SK-N-SH (cell line): Measurements from ENCODE around the gene ZDHHC24. TPM values are rescaled to one million over a fixed set of nuclear protein-coding genes. Genes with fewer than 3 reads are reported as not detected.

ENCODE experiments used
- CTCF ChIA-PET: fragments of 300-600, 350-600 bp; formaldehyde crosslinking; extraction: SDS; loops from one replicate; lab custom pipeline; 2021; lab: Yijun Ruan, JAX
- POLR2A ChIA-PET: fragments of 350-600 bp; sonication (Branson Sonifier 250); formaldehyde crosslinking; extraction: SDS; loops from one replicate; lab custom pipeline; 2020; ENCODE audit warnings: antibody characterized with exemption, inconsistent platforms; lab: Yijun Ruan, JAX
- DNase-seq: peaks from one replicate; pipeline ENCODE4 v3.0.0; 2012
- H2AFZ ChIP-seq: fragments of 200-600 bp; sonication (generic); 2 replicates; pipeline ENCODE4 v1.8.1; 2016; ENCODE audit warnings: antibody characterized with exemption, mild to moderate bottlenecking, low read depth
- H3F3A ChIP-seq: fragments of 200-600 bp; sonication (generic); replicated peaks from 2 replicates; pipeline ENCODE3; 2016; ENCODE audit warnings: antibody characterized with exemption, mild to moderate bottlenecking; ENCODE audit not compliant: insufficient read depth
- H3K27ac ChIP-seq, 2 experiments: fragments of 200-500 bp in 1 of 2; fragments of 200-600 bp in 1 of 2; sonication (Bioruptor generic) in 1 of 2; sonication (generic), shearing (Covaris generic) in 1 of 2; 2 replicates each; pipeline versions ENCODE4 v1.5.1 to v1.6.1; 2014 to 2016; ENCODE audit warnings: low read depth in 2 of 2, inconsistent platforms in 1 of 2, low read length in 1 of 2, mild to moderate bottlenecking in 1 of 2, mixed read lengths in 1 of 2
- H3K27me3 ChIP-seq: fragments of 200-600 bp; sonication (generic), shearing (Covaris generic); 2 replicates; pipeline ENCODE4 v1.6.1; 2016; ENCODE audit warnings: mixed run types; ENCODE audit not compliant: insufficient read depth
- H3K36me3 ChIP-seq, 2 experiments: fragments of 200-500 bp in 1 of 2; fragments of 200-600 bp in 1 of 2; sonication (Bioruptor generic) in 1 of 2; sonication (generic) in 1 of 2; replicated peaks in 1 of 2; 2 replicates each; pipeline versions ENCODE3 to v1.5.1; 2014 to 2016; ENCODE audit warnings: low read length in 1 of 2, mild to moderate bottlenecking in 1 of 2; ENCODE audit not compliant: insufficient read depth in 2 of 2, control insufficient read depth in 1 of 2
- H3K4me1 ChIP-seq, 2 experiments: fragments of 200-500 bp in 1 of 2; fragments of 200-600 bp in 1 of 2; sonication (Bioruptor generic) in 1 of 2; sonication (generic), shearing (Covaris generic) in 1 of 2; 2 replicates each; pipeline versions ENCODE4 v1.5.1 to v1.6.1; 2014 to 2016; ENCODE audit warnings: low read depth in 1 of 2, low read length in 1 of 2, mixed run types in 1 of 2; ENCODE audit not compliant: insufficient read depth in 2 of 2, control insufficient read depth in 1 of 2
- H3K4me2 ChIP-seq: fragments of 200-600 bp; sonication (generic), shearing (Covaris generic); 2 replicates; pipeline ENCODE4 v1.6.1; 2017; ENCODE audit warnings: mixed run types
- H3K4me3 ChIP-seq, 2 experiments: fragments of 200-500 bp in 1 of 2; fragments of 200-600 bp in 1 of 2; sonication (Bioruptor generic) in 1 of 2; sonication (generic), shearing (Covaris generic) in 1 of 2; 2 replicates each; pipeline versions ENCODE4 v1.5.1 to v1.8.1; 2014 to 2016; ENCODE audit warnings: low read depth in 2 of 2, inconsistent platforms in 1 of 2, low read length in 1 of 2, mild to moderate bottlenecking in 1 of 2, mixed read lengths in 1 of 2, moderate library complexity in 1 of 2
- H3K79me2 ChIP-seq: fragments of 200-600 bp; sonication (generic); 2 replicates; pipeline ENCODE4 v1.8.1; 2017; ENCODE audit warnings: mild to moderate bottlenecking; ENCODE audit not compliant: insufficient read depth
- H3K9ac ChIP-seq: fragments of 200-600 bp; sonication (generic); 2 replicates; pipeline ENCODE4 v1.6.1; 2017; ENCODE audit warnings: mixed run types
- H3K9me2 ChIP-seq: fragments of 200-600 bp; sonication (generic); 2 replicates; pipeline ENCODE4 v1.6.1; 2017; ENCODE audit warnings: mixed run types
- H3K9me3 ChIP-seq: fragments of 200-600 bp; sonication (generic); 2 replicates; pipeline ENCODE4 v1.6.1; 2017; ENCODE audit warnings: mixed run types, mild to moderate bottlenecking, moderate library complexity
- H4K20me1 ChIP-seq: fragments of 200-600 bp; sonication (generic); 2 replicates; pipeline ENCODE4 v1.6.1; 2017; ENCODE audit warnings: mild to moderate bottlenecking, mixed run types; ENCODE audit not compliant: insufficient read depth
- CTCF ChIP-seq: fragments of 200-600 bp; sonication (generic); IDR thresholded peaks from 2 replicates; pipeline ENCODE4 v1.6.1; 2017; ENCODE audit warnings: antibody characterized with exemption, mild to moderate bottlenecking, moderate library complexity
- ELF1 ChIP-seq: IDR thresholded peaks from 2 replicates; pipeline ENCODE4 v1.4.0; 2012
- EZH2phosphoT487 ChIP-seq: fragments of 200-600 bp; sonication (generic); IDR thresholded peaks from 2 replicates; pipeline ENCODE4 v1.6.1; 2017; ENCODE audit warnings: low read depth, mixed run types, mild to moderate bottlenecking, antibody characterized with exemption, moderate library complexity, borderline replicate concordance
- MEF2A ChIP-seq: IDR thresholded peaks from 2 replicates; pipeline ENCODE4 v1.4.0; 2012; ENCODE audit warnings: low read depth, borderline replicate concordance
- NRF1 ChIP-seq: IDR thresholded peaks from 2 replicates; pipeline ENCODE4 v1.6.1; 2012; ENCODE audit warnings: low read depth, mild to moderate bottlenecking, low read length
- RXRA ChIP-seq: IDR thresholded peaks from 2 replicates; pipeline ENCODE4 v1.4.0; 2012; ENCODE audit warnings: low read depth, mild to moderate bottlenecking, borderline replicate concordance
- SIN3A ChIP-seq: IDR thresholded peaks from 2 replicates; pipeline ENCODE4 v1.6.1; 2012; ENCODE audit warnings: low read depth, mild to moderate bottlenecking, low read length, moderate library complexity, borderline replicate concordance
- TEAD4 ChIP-seq: IDR thresholded peaks from 2 replicates; pipeline ENCODE4 v1.4.0; 2012; ENCODE audit warnings: mild to moderate bottlenecking, borderline replicate concordance; ENCODE audit not compliant: insufficient read depth
- USF1 ChIP-seq: IDR thresholded peaks from 2 replicates; pipeline ENCODE4 v1.4.0; 2012; ENCODE audit warnings: low read depth, borderline replicate concordance
- USF2 ChIP-seq: fragments of 150-350 bp; IDR thresholded peaks from 2 replicates; pipeline ENCODE4 v1.6.1; 2017; ENCODE audit warnings: antibody characterized with exemption, low read length, low read depth, borderline replicate concordance
- WGBS: methylation state at CpG from one replicate; pipeline ENCODE4 v1.1.6; 2017; ENCODE audit warnings: low lambda C conversion rate; 5-methylcytosine and 5-hydroxymethylcytosine counted together
- polyA plus RNA-seq, 3 experiments: library from polyadenylated mRNA; depleted of rRNA; stranded (reverse); fragments of >200 nt; gene quantifications; 2 replicates each; pipeline ENCODE4 v1.2.3, GENCODE V29; 2012

Gene ZDHHC24
- polyA plus RNA-seq, 1 of the 3 experiments (the other 2 are of a cell fraction): 13.1 TPM

- H3K4me2 ChIP-seq: no peak overlapping the region
- POLR2A ChIA-PET: interaction anchor here (2.7 kb wide), 1 partner anchor 8 kb away, joined by 17 read pairs; no protein-coding TSS in a partner anchor
- CTCF ChIA-PET: interaction anchor here (1.0 to 3.8 kb wide), 9 partner anchors 9 to 201 kb away, joined by 3 to 32 read pairs (median 7); partner anchors contain the start of genes MRPL11 and PELI3
- no peaks in the 10 kb centered on the region for H4K20me1 ChIP-seq
- H3F3A ChIP-seq: no peaks in the 10 kb centered on the region
- H3K79me2 ChIP-seq: peaks cover 17% of the 10 kb centered on the region; the same call in 1 of the 2 replicates
- WGBS: 86% methylated on average over 6 of the region's 11 CpGs
- no peak for TF ChIP-seq EZH2phosphoT487
- H3K4me3 ChIP-seq: no peak overlapping the region
- no peaks in the 10 kb centered on the region for H3K9me3 ChIP-seq
- H3K27ac ChIP-seq: no peak overlapping the region; a peak in 1 of 4 replicates
- H2AFZ ChIP-seq: no peak overlapping the region
- no peak overlapping the region for H3K9ac ChIP-seq
- no peaks in the 10 kb centered on the region for H3K27me3 ChIP-seq
- peaks cover 6 to 20% of the 10 kb centered on the region in 2 experiments for H3K36me3 ChIP-seq
- DNase-seq: no peak
- H3K9me2 ChIP-seq: no peaks in the 10 kb centered on the region
- H3K4me1 ChIP-seq: peaks cover 0 to 15% of the 10 kb centered on the region in 2 experiments; a peak in 2 of 4 replicates
These were observed 68.3 kb downstream of the ZDHHC24 start for GRCh38 chr11:66477263-66478201.

DNA sequence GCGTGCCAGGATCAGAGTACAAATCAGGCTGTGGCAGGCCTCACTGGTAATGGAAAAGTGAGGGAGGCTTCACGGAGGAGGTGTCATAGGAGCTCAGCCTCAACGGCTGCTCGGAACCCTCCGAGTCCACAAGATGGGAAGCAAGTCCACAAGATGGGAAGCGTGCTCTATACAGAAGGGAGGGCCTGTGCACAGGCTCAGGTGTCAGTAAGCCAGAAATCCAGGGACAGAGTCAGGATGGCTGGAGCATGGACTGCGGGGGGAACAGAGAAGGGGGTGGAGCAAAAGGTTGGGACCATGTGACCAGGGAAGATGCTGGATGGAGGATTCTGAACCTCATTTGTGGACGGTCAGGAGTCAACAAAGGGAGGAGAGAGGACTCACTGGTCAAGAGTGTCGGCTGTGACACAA is 69.0 kb downstream of the ZDHHC24 start:
- peaks cover 6 to 23% of the 10 kb centered on the region in 2 experiments for H3K36me3 ChIP-seq
- WGBS: 88% methylated on average over 9 of the region's 9 CpGs
- CTCF ChIA-PET: interaction anchor here (1.3 kb wide), 2 partner anchors 48 to 91 kb away, joined by 3 read pairs; no protein-coding TSS in a partner anchor

More for the DNA sequence above, 69.0 kb downstream of the ZDHHC24 start:
- TF ChIP-seq USF2: no peak
- no peak for TF ChIP-seq NRF1
- no peak for TF ChIP-seq CTCF
- no peak for TF ChIP-seq MEF2A
- no peak for TF ChIP-seq TEAD4
- no peak for TF ChIP-seq ELF1
- TF ChIP-seq USF1: peak; percentile 42; the same call in 1 of the 2 replicates
- TF ChIP-seq RXRA: no peak
- TF ChIP-seq SIN3A: no peak
- Histone ChIP-seq H2AFZ (no peak overlapping the region), H3K9ac (no peak overlapping the region), H3K4me2 (no peak overlapping the region), H3K9me2 (no peaks in the 10 kb centered on the region), H3K4me3 (no peak overlapping the region), H3K79me2 (peaks cover 17% of the 10 kb centered on the region; the same call in 1 of the 2 replicates), H4K20me1 (no peaks in the 10 kb centered on the region), H3K27me3 (no peaks in the 10 kb centered on the region), H3K4me1 (peaks cover 0 to 15% of the 10 kb centered on the region in 2 experiments; a peak in 2 of 4 replicates), H3K9me3 (no peaks in the 10 kb centered on the region), H3F3A (no peaks in the 10 kb centered on the region), H3K27ac (no peak overlapping the region)
- DNase-seq: peak; percentile 64
- POLR2A ChIA-PET: no interaction called here
